ENCODE measurements around the gene AAK1. TPM values are rescaled to one million over a fixed set of nuclear protein-coding genes. Genes with fewer than 3 reads are reported as not detected.

The AAK1 gene
- total RNA-seq, 4 donors from 2014 or later: 28.0 to 35.5 (median 32.8) TPM

DNA sequence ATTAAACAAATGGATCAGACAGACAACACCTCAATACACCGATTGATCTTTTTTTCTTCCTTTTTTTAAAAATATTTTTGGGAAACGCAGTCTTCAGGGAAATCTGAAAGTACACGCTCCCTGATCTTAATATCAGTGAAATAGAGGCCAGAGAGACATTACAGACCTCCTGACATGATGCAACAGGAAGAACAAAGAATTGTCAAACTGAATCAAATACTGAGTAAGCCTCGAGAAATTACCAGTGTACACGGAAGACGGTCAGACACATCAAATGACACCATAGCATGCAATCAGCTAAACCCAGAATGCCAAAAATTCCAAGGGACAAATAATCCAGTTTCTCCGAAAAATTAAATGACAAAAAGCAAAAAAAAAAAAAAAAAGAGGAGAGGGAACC lies 126.1 kb downstream of the AAK1 start:
- intact Hi-C loops (cut with DNase I): no loop called here
- 55 to 81% methylated on average over 7 of the region's 7 CpGs for WGBS, 2 donors
- Histone ChIP-seq H3K9me3 (no peaks in the 10 kb centered on the region), H3K4me1 (peaks cover 0 to 16% (median 0%) of the 10 kb centered on the region in 3 donors), H3K27ac (no peak overlapping the region), H3K36me3 (peaks cover 11 to 97% (median 21%) of the 10 kb centered on the region in 3 donors), H3K4me3 (no peak overlapping the region), H3K27me3 (no peaks in the 10 kb centered on the region)
- DNase-seq: no peak
- TF ChIP-seq POLR2A (IDR thresholded peaks at IDR 0.05): no peak
- no peak for TF ChIP-seq CTCF (IDR thresholded peaks at IDR 0.05)

GRCh38 chr2:69514819-69515218 lies 128.7 kb downstream of the AAK1 start:
- no peak overlapping the region for H3K27ac ChIP-seq
- DNase-seq: no peak
- H3K9me3 ChIP-seq: no peaks in the 10 kb centered on the region
- no peak overlapping the region for H3K4me3 ChIP-seq
- 55 to 57% methylated on average over 1 of the region's 1 CpG for WGBS, 2 donors
- intact Hi-C loops (cut with DNase I): no loop called here
- no peaks in the 10 kb centered on the region for H3K27me3 ChIP-seq
- peaks cover 0 to 16% (median 0%) of the 10 kb centered on the region in 3 donors for H3K4me1 ChIP-seq
- peaks cover 7 to 97% (median 18%) of the 10 kb centered on the region in 3 donors for H3K36me3 ChIP-seq
- TF ChIP-seq POLR2A (IDR thresholded peaks at IDR 0.05) (no peak), CTCF (IDR thresholded peaks at IDR 0.05) (no peak)

GRCh38 chr2:69514406-69514805 lies 129.1 kb downstream of the AAK1 start:
- H3K4me3 ChIP-seq: no peak overlapping the region
- peaks cover 7 to 97% (median 18%) of the 10 kb centered on the region in 3 donors for H3K36me3 ChIP-seq
- intact Hi-C loops (cut with DNase I): no loop called here
- no peak for TF ChIP-seq CTCF (IDR thresholded peaks at IDR 0.05)
- no peak for TF ChIP-seq POLR2A (IDR thresholded peaks at IDR 0.05)
- H3K27me3 ChIP-seq: no peaks in the 10 kb centered on the region
- no peak overlapping the region for H3K27ac ChIP-seq
- 89 to 100% methylated on average over 1 to 2 of the region's 2 CpGs for WGBS, 2 donors
- H3K9me3 ChIP-seq: no peaks in the 10 kb centered on the region
- peaks cover 0 to 14% (median 0%) of the 10 kb centered on the region in 3 donors for H3K4me1 ChIP-seq
- no peak for DNase-seq

DNA sequence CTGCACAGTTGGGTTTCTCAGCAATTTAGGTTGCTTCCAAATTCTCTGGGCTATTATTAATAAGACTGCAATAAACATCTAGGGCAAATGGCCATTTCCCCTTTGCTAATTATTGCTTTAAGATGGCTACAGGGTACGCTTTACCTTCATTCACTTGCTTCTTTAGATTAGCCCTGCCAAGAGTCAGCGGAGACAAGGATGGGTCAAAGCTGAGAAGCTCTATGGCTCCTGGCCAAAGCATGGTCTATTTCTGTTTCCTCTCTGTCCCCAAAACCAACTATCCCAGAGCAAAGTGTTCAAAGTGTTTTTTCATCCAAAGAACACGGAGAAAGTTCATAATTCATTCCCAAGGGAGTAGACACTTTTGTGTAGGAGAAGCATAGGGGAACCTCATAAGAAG lies 131.1 kb downstream of the AAK1 start:
- peaks cover 13 to 97% (median 13%) of the 10 kb centered on the region in 3 donors for H3K36me3 ChIP-seq
- no peak overlapping the region for H3K27ac ChIP-seq
- no peak for DNase-seq
- intact Hi-C loops (cut with DNase I): no loop called here
- H3K4me1 ChIP-seq: peaks cover 0 to 3% (median 0%) of the 10 kb centered on the region in 3 donors
- H3K4me3 ChIP-seq: no peak overlapping the region
- no peaks in the 10 kb centered on the region for H3K9me3 ChIP-seq
- WGBS, 2 donors: 63 to 90% methylated on average over 3 of the region's 3 CpGs
- no peaks in the 10 kb centered on the region for H3K27me3 ChIP-seq
- TF ChIP-seq POLR2A (IDR thresholded peaks at IDR 0.05) (no peak), CTCF (IDR thresholded peaks at IDR 0.05) (no peak)

DNA sequence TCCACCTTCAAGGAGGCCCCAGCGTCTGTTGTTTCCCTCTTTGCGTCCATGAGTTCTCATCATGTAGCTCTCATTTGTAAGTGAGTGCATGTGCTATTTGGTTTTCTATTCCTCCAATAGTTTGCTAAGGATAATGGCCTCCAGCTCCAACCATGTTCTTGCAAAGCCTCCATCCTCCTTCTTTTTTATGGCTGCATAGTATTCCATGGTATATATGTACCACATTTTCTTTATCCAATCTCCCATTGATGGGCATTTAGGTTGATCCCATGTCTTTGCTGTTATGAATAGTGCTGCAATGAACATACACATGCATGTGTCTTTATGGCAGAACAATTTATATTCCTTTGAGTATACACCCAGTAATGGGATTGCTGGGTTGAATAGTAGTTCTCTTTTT lies 133.3 kb downstream of the AAK1 start:
- H3K27ac ChIP-seq: no peak overlapping the region
- no peaks in the 10 kb centered on the region for H3K27me3 ChIP-seq
- no peak for DNase-seq
- H3K4me1 ChIP-seq: peaks cover 0 to 3% (median 0%) of the 10 kb centered on the region in 3 donors
- 88 to 96% methylated on average over 2 of the region's 2 CpGs for WGBS, 2 donors
- H3K4me3 ChIP-seq: no peak overlapping the region
- no peak for TF ChIP-seq POLR2A (IDR thresholded peaks at IDR 0.05)
- no peak for TF ChIP-seq CTCF (IDR thresholded peaks at IDR 0.05)
- peaks cover 13 to 98% (median 21%) of the 10 kb centered on the region in 3 donors for H3K36me3 ChIP-seq
- intact Hi-C loops (cut with DNase I): no loop called here
- no peaks in the 10 kb centered on the region for H3K9me3 ChIP-seq

All from esophagus squamous epithelium (tissue), 5 donors.